ENCODE measurements around the gene PEMT. TPM values are rescaled to one million over a fixed set of nuclear protein-coding genes. Genes with fewer than 3 reads are reported as not detected.

The PEMT gene
- total RNA-seq, 1 experiment from 2014 or later = 178 TPM

DNA sequence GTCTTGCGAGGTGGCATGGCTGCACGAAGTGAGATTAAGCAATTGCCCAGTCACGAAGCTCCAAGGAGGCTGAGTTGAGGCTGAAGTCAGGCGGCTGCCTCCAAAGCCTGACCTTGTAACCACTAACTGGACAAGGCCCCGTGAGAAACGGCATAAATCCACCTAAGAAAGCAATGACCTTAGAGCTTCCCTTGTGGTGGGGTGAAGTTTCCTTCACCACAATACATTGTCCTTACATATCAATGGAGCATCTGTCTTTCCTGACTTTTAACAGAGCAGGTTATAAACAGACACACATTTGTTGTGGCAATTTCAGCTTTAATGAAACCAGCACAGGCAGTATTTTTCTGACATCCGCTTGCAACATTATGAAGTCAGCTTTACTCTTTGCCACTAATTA, 117.2 kb downstream of the PEMT start:
- intact Hi-C loops (cut with micrococcal nuclease) = no loop called here
- CTCF ChIA-PET = no interaction called here
- Histone ChIP-seq H3K79me2 (ENCODE audit: low read length) (peaks cover 25% of the 10 kb centered on the region), H3K27ac (ENCODE audit: low read length) (no peak overlapping the region), H3K27me3 (ENCODE audit: low read length) (peaks cover 7% of the 10 kb centered on the region; the same call in 1 of the 2 replicates), H3K9me3 (ENCODE audit: low read length) (no peaks in the 10 kb centered on the region), H3K9ac (ENCODE audit: low read length) (no peak overlapping the region), H3K9me2 (replicated peaks; ENCODE audit: low read length) (no peaks in the 10 kb centered on the region), H2AFZ (ENCODE audit: low read length) (no peak overlapping the region), H3K36me3 (ENCODE audit: low read depth, low read length) (peaks cover 3% of the 10 kb centered on the region; the same call in 1 of the 2 replicates), H3K4me1 (ENCODE audit: insufficient read depth, low read length) (peaks cover 15% of the 10 kb centered on the region), H3F3A (ENCODE audit: low read length, unreplicated experiment) (no peaks in the 10 kb centered on the region), H3K4me3 (ENCODE audit: low read length) (no peak overlapping the region), H3K4me2 (ENCODE audit: low read length) (no peak overlapping the region), H4K20me1 (ENCODE audit: low read length) (0 out of 2 replicates have a peak, but pooled peaks cover 4% of the 10 kb centered on the region)
- POLR2A ChIA-PET (ENCODE audit: unreplicated experiment) = no interaction called here
- no peak for DNase-seq
- no peak for ATAC-seq
- BruUV-seq (replicated peaks) = no TSS peak
- no peak for TF ChIP-seq EZH2phosphoT487 (IDR thresholded peaks at IDR 0.05; ENCODE audit: borderline replicate concordance, low read length)
- TF ChIP-seq EZH2 (IDR thresholded peaks at IDR 0.05; ENCODE audit: low read length, unreplicated experiment) = no peak
- TF ChIP-seq, protein P1, sequence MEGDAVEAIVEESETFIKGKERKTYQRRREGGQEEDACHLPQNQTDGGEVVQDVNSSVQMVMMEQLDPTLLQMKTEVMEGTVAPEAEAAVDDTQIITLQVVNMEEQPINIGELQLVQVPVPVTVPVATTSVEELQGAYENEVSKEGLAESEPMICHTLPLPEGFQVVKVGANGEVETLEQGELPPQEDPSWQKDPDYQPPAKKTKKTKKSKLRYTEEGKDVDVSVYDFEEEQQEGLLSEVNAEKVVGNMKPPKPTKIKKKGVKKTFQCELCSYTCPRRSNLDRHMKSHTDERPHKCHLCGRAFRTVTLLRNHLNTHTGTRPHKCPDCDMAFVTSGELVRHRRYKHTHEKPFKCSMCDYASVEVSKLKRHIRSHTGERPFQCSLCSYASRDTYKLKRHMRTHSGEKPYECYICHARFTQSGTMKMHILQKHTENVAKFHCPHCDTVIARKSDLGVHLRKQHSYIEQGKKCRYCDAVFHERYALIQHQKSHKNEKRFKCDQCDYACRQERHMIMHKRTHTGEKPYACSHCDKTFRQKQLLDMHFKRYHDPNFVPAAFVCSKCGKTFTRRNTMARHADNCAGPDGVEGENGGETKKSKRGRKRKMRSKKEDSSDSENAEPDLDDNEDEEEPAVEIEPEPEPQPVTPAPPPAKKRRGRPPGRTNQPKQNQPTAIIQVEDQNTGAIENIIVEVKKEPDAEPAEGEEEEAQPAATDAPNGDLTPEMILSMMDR (conservative IDR thresholded peaks at IDR 0.05; ENCODE audit: low read depth, low read length) = no peak

DNA sequence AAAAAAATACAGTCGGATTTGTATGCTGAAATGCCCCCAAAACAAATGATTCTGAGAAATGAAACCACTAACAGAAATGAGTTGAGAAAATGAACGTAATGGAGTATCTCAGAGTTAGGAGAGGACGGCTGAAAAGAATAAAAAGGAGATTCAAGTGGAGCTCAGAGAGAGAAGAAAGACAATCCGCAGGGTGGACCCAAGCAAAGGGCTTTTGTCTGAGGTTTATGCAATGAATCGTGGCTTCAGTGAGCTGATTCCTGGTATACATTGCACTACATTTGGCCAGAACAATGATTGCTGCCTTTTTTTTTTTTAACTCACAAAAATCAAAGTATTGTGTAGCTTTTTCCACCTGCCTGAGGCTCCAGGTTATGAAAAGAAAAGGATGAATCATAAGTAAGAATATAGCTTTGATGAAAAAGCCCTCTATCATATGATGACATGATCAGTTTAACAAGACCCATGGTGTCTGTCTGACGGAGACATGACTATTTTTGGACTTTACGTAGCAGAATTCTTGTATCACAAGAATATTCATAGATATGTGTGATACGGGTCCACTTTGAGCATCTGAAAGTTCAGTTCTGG, 119.1 kb downstream of the PEMT start:
- H3K27me3 ChIP-seq (ENCODE audit: low read length) = peaks cover 7% of the 10 kb centered on the region; the same call in 1 of the 2 replicates
- no peak overlapping the region for H3K27ac ChIP-seq (ENCODE audit: low read length)
- TF ChIP-seq EZH2 (IDR thresholded peaks at IDR 0.05; ENCODE audit: low read length, unreplicated experiment) (no peak), EZH2phosphoT487 (IDR thresholded peaks at IDR 0.05; ENCODE audit: borderline replicate concordance, low read length) (no peak)
- TF ChIP-seq, protein P1 (conservative IDR thresholded peaks at IDR 0.05; ENCODE audit: low read depth, low read length) = no peak
- no peak overlapping the region for H3K9ac ChIP-seq (ENCODE audit: low read length)
- intact Hi-C loops (cut with micrococcal nuclease) = loop anchor here (1.0 kb wide), 1 partner anchor 37 kb away; no protein-coding TSS in a partner anchor
- H3K79me2 ChIP-seq (ENCODE audit: low read length) = peaks cover 6% of the 10 kb centered on the region
- no peaks in the 10 kb centered on the region for H3K9me2 ChIP-seq (replicated peaks; ENCODE audit: low read length)
- no peak overlapping the region for H3K4me3 ChIP-seq (ENCODE audit: low read length)
- no peaks in the 10 kb centered on the region for H3F3A ChIP-seq (ENCODE audit: low read length, unreplicated experiment)
- H3K36me3 ChIP-seq (ENCODE audit: low read depth, low read length) = no peaks in the 10 kb centered on the region
- ChIA-PET POLR2A (ENCODE audit: unreplicated experiment) (no interaction called here), CTCF (interaction anchor here (0.7 kb wide), 1 partner anchor 37 kb away, joined by 7 read pairs; no protein-coding TSS in a partner anchor)
- peak overlapping the region; percentile 47; the same call in 1 of the 2 replicates for H3K4me2 ChIP-seq (ENCODE audit: low read length)
- no peak for ATAC-seq
- peak overlapping the region; percentile 33; the same call in 1 of the 2 replicates for H2AFZ ChIP-seq (ENCODE audit: low read length)
- H3K9me3 ChIP-seq (ENCODE audit: low read length) = no peaks in the 10 kb centered on the region
- BruUV-seq (replicated peaks) = no TSS peak
- peaks cover 6% of the 10 kb centered on the region for H3K4me1 ChIP-seq (ENCODE audit: insufficient read depth, low read length)
- DNase-seq = peak; percentile 28
- no peaks in the 10 kb centered on the region for H4K20me1 ChIP-seq (ENCODE audit: low read length)

DNA sequence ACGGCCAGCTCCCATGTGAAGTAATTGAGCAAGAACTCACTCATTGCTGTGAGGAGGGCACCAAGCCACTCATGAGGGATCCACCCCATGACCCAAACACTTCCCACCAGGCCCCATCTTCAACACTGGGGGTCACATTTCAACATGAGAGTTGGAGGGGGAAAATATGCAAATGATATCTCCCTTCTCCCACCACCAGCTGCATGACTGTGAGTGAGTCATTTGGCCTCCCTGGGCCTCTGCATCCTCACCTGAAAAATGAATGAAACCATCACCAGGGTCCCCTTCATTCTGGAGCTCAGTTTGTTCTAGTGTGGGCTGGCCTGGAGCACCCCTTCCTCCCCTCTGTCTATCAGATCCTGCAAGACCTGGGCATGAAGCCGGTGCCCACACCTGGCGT, 121.5 kb downstream of the PEMT start:
- DNase-seq (no peak), ATAC-seq (no peak)
- Histone ChIP-seq H3K4me1 (ENCODE audit: insufficient read depth, low read length) (peaks cover 15% of the 10 kb centered on the region), H3K4me3 (ENCODE audit: low read length) (no peak overlapping the region), H3K79me2 (ENCODE audit: low read length) (no peaks in the 10 kb centered on the region), H3K27me3 (ENCODE audit: low read length) (peaks cover 7% of the 10 kb centered on the region; the same call in 1 of the 2 replicates), H3K36me3 (ENCODE audit: low read depth, low read length) (no peaks in the 10 kb centered on the region), H3K9me2 (replicated peaks; ENCODE audit: low read length) (no peaks in the 10 kb centered on the region), H3K4me2 (ENCODE audit: low read length) (no peak overlapping the region), H4K20me1 (ENCODE audit: low read length) (no peaks in the 10 kb centered on the region), H3K9me3 (ENCODE audit: low read length) (no peaks in the 10 kb centered on the region), H3K27ac (ENCODE audit: low read length) (no peak overlapping the region), H3F3A (ENCODE audit: low read length, unreplicated experiment) (no peaks in the 10 kb centered on the region), H3K9ac (ENCODE audit: low read length) (no peak overlapping the region), H2AFZ (ENCODE audit: low read length) (no peak overlapping the region)
- no TSS peak for BruUV-seq (replicated peaks)
- TF ChIP-seq EZH2phosphoT487 (IDR thresholded peaks at IDR 0.05; ENCODE audit: borderline replicate concordance, low read length) = no peak
- TF ChIP-seq EZH2 (IDR thresholded peaks at IDR 0.05; ENCODE audit: low read length, unreplicated experiment) = no peak
- TF ChIP-seq, protein P1 (conservative IDR thresholded peaks at IDR 0.05; ENCODE audit: low read depth, low read length) = no peak
- ChIA-PET CTCF (no interaction called here), POLR2A (ENCODE audit: unreplicated experiment) (no interaction called here)
- intact Hi-C loops (cut with micrococcal nuclease) = no loop called here

All from PC-3 (cell line).